ENCODE measurements around the gene METRNL.

METRNL gene

DNA sequence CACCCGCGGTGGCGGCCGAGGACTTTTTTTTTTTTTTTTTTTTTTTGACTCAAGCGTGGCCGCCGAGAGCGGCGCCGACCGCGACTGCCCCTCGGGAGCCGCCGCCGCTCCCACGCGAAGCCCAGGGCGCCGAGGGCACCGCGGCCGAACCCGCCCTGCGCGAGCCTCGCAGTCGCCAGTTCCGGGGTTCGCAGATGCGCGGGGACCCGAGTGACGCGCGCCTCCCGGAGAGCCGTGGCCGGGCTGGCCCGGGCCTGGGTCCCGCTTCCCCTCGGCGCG lies 1.1 kb downstream of the METRNL start:
- DNase-seq (ENCODE audit: low spot score): peak; percentile 49

DNA sequence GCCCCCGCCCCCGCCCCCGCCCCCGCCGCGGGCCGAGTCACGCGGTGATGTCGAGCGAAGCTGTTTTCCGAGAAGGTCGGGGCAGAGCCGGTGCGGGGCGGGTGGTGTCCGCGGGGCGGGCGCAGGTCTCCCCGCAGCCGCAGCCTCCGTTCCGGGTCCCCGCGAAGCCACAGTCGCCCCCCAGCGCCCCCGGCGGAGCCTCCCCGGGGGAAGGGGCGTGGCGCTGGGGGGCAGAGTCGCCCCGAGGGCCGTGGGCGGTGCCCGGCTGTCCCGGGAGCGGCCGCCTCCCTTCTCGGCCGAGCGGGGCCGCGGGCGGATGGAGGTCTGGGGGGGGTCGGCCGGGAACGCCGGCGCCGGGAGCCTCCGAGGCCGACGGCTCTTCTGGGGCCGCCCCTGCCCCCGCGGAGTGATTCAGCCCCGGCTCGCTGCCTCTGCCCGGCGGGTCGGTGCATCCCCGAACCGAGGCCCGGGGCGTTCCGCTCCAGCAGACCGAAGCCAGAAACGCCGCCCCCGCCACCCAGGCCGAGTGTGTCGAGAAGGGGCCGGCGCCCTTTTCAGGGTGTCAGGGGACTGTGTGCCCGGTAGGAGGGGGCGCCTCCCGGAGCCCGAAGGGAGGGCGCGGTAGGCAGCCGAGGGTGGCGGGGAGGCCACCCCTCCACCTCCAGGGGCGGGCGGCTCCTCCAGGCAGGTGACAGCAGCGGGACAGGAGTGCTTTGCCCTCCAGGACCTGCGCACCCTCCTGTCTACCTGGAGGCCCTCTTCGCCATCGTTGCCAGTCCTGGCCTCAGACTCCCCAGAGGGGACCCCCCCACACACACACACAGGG lies 1.7 kb downstream of the METRNL start:
- peak; percentile 67 for DNase-seq (ENCODE audit: low spot score)

DNA sequence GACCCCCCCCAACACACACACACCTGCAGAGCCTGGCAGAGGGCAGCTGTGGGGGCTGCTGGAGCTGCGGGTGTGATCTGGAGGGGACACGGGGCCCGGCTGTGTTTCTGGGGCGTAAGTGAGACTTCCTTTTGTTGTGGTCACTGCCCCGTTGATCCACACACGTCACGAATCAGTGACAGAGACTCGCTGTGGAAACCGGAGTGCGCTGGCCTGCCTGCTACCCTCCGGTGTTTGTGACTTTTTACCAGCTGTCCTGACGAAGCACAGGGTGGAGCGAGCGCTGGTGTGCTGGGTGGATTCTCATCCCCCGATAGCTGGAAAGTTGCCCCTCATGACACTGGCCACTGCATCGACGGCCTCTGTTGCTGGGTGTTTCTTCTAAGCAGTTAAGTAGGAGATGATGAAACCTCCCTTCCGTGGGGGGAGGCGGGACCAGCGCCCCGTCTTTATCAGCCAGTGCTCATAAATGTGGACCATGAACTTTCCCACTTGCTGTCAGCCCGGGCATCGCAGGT lies 2.3 kb downstream of the METRNL start:
- no peak for DNase-seq (ENCODE audit: low spot score)

DNA sequence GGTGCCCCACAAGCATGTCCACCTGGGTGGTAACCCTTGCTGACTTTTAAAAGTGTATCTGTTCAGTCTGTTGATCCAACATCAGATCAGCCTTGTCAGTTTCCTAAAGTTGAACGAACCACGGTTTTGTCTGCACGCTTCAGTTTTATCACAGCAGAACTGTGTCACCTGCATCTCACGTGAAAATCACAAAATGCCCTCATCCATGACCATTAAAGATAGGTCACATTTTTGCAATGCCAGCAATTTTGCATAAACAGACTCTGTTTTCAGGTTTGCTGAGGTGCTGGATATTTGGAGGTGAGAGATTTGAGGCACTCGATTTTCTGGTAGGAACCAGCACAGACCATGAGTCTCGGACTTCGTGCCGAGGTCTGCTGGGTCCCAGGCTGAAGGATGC lies 3.0 kb downstream of the METRNL start:
- DNase-seq (ENCODE audit: low spot score): no peak

DNA sequence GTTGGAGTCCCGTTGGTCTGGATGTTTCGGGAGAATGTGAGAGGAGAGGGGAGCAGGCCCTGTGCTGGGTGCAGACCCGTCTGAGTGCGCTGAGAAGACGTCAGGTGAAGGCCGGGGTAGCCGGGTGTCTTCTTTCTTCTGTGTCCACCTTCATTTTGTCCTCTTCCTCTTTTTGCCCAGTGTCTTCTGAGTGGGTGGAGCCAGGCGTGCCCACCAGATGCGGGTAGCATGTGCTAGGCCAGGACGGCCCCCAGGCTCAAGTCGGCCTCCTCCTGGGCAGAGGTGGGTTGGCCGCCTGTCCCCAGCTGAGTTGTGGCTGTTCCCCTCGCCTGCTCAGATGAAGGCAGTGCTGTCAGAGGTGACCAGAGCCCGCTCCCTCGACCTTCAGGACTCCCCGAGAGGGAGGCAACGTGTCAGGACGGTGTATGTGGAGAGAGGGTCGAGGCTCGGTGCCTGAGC lies 3.5 kb downstream of the METRNL start:
- DNase-seq (ENCODE audit: low spot score): no peak

DNA sequence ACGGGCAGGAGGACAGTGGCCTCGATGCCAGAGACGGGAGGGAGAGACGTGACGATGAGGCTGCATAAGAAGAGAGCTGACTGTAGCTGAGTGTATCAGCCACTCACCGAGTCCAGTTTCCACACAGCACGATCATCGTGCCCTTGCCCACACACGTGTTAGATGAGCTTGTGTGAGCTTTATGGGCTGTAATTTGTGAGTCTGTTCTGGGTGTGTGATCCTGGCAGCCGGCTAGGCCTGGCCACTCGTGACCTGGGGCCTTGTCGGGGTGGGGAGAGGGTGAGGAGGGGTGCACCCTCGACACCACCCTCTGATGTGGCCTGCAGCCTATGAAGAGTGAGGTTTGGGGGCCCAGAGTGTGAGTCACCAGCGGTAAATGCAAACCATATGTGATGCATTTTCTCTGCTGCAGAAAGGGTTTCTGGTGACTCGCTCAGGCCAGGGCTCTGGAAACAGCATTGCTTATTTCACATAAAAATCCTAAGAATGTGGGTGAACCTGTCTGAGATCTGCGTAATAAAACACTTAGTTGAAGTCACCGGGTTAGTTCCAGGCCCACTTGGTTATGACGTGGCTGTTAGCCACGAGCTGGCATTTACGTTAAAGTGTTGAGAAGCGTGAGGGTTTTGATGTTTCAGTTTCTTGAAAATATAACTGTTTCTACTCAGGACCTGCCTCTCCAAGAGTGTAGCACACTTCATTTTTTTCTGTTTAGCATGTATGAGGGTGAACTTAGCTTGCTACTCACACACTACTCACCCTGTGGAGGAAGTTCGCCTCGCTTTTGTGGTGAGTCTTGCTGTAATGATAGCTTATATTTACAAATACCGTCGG lies 4.2 kb downstream of the METRNL start:
- peak; percentile 97 for DNase-seq (ENCODE audit: low spot score)

DNA sequence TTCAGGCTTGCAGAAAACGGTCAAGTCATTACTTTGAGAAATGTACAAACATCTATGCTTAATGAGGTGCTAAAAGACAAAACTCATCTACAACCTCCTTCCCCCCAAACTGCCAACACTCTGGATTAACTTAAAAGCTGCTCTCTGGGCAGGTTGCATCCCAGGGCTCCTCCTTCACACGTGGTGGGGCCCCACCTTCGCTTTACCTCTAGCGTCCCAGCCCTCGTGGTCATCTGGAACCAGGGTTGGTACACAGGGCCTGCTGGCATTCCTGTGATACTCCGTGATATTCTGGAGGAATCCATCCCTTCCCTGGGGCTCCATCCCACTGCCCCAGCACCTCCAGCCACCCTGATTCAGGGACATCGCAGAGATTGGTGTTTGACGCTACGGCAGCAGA lies 4.8 kb downstream of the METRNL start:
- no peak for DNase-seq (ENCODE audit: low spot score)

DNA sequence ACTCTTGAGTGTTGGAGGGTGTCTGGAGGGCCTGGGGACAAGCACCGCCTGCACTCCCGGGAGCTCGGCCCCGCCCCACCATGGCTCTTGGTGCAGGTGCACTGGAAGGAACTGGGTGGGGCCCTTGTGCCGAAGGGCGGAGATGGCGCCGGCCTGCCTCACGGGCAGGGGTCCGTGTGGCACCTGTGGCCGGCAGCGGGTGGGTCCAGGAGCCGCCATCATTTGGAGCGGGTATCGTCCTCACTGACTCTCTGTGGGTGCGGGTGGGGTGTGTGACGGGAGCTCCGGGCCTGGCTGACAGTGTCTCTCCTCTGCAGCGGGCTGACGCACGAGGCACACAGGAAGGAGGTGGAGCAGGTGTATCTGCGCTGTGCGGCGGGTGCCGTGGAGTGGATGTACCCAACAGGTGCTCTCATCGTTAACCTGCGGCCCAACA lies 5.2 kb downstream of the METRNL start:
- DNase-seq (ENCODE audit: low spot score): no peak

DNA sequence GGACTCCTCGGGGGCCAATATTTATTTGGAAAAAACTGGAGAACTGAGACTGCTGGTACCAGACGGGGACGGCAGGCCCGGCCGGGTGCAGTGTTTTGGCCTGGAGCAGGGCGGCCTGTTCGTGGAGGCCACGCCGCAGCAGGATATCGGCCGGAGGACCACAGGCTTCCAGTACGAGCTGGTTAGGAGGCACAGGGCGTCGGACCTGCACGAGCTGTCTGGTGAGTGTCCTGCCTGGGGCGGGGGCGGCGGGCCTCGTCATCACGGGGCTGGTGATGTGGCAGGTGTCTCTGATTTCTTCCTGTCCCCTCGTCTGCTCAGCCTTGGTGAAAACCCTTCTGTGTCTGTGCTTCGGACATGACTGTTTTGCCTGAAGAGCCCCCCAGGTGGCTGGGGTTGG lies 5.7 kb downstream of the METRNL start:
- no peak for DNase-seq (ENCODE audit: low spot score)

DNA sequence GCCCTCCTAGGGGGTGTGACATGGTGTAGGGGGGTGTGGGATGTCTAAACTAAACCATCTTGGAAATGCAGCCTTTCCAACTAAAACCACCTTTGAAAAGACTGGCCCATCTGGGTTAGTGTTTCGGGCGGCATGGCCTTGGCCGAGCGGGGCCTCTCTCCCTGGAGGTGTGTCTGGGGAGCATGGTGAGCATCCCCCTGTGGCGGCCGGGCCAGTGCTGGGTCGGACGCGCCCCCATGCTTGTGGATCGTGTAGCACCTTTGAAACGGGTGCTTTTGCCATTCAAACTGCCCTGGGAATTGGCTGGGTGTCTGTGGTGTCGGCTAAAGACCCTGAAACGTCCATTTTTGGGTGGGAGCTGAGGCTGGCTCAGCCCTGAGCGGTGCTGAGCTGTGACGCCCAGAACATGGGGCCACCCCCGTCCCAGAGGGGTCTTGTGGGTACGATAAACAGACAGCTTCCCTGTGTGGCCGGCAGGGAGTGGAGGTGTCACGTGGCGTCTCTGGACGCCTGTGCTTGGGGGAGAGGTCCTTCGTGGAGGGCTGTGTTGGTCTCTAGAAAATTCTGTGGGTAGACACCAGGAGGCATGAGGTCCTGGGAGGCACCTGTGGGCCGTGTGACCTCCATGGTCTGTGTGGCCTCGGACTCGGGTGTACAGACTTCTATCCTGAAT lies 6.3 kb downstream of the METRNL start:
- no peak for DNase-seq (ENCODE audit: low spot score)

DNA sequence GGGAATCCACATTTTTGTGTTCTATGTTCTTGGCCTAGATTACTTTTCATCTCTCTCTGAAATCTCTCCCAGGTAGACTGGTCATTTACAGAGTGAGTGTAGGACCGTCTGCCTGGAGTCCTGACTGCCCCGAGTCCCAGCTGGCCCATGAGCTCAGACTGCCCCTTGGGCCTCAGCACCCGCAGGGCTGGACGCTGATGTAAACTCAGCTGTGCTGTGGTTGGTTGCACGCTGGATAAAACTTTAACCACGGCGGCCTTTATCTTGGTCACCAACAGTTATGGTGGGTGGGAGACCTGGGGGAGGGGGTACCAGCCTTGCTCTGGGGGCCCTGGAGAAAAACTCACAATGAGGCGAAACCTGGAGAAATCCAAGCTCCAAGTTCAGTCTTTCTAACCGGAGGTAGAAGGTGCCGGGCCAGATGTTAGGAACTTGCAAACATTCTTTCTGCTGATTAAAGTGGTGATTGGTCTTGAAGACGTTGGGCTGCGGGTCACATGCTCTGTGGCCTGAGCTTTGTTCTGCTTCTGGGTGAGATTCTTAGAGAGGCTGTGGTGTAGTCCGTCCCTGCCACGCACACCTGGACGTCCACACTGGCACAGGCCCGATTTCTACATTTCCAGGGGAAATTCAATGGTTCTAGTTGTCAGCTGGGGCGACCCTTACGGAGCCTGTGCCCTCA lies 6.9 kb downstream of the METRNL start:
- no peak for DNase-seq (ENCODE audit: low spot score)

DNA sequence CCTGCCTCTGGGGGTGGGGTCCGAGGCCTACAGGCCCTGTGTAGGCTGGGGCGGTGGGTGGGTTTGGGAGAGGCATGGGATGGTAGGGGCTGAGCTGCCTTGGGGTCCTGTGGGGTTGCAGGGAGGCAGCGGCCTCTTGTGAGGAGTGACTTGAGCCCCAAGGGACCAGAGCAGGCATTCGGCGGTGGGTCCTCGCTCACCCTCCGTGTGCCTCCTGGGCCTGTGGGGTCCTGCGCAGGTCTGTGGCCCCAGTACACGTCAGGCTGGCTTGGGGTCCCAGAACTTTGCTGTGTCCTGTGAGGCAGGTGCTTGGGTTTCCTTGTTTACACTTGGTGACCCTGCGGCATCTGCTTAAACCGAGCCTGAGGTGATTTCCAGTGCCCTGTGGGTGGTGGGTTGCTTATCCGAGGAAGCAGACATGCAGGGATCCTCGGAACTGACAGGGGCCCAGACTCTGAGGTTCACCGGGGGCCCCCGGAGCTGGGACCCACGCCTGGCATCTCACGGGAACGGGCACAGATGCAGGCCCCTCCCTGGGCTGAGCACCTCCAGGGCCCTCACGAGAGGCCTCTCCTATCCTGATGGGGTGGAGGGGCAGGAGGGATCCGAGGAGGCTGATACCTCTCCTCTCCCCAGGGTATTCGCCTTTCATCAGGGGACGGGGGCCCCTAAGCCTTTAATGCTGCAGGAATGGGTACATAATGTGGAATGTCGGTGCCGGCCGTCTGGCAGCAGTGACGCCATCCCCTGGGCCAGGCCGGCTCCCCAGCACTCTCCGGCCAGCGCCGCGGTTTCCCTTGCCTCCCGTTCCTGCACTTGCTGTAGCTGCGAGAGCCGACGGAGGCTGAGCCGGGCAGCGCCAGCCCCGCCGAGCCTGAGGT lies 7.7 kb downstream of the METRNL start:
- DNase-seq (ENCODE audit: low spot score): no peak

DNA sequence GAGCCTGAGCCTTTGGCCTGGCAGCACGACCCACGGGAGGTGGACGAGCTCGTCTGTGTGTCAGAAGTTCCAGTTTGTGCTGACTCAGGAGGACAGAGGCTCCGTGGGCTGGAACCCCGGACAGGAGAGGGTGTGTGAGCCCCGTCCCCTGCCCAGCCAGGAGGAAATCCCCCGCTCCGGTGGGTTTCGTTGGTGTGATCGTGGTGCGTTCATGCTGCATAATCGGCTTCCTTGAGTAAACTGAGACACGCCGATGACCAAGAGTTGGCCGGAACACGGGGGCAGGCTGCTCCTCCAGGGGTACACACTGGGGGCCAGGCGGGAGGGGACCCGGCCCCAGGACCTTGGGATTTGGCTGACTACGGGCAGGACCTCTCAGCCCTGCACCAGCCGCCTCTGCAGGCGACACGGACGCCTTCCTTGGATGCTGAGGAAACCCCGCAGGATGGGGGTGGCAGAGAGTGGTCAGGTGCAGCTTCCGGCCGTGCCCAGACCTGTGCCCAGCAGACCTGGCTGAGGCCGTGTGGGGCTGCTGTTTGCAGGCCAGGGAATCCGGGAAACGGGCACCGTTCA lies 8.5 kb downstream of the METRNL start:
- DNase-seq (ENCODE audit: low spot score): no peak

DNA sequence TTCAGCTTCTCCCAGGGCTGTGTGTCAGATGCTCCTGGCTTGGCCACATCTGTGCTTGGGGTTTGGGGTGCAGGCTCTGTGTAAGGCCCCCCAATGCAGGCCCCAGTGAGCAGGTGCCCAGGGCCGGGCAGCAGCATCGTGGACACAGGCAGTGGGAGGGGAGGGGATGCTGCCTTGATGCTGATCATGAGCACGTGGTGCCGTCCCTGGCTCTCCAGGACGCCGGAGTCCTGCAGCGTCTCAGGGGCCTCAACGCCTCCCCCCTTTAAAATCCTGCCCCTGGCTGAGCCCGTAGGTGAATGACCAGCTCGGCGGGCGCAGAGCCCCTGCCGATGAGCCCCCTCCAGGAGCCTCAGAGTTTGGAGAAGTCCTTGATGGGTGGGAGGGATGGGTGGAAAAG lies 9.0 kb downstream of the METRNL start:
- DNase-seq (ENCODE audit: low spot score): no peak

DNA sequence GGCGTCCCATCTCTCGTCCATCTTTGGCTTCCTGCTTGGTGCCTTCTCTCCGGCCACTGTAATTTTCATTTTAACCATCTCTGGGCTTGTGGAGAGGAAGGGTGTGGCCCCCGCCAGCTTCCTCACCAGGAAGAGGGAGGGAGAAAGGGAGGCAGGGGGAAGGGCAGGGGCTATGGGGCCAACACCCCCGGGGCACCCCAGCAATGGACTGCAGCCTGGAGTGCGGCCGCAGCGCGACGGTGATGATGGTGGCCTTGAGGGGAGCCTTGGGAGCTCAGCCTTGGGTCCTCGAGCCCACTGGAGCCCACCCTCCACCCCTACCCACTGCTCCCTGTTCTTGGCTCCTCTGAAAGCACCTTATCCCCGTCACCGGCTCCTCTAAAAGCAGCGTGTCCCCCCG lies 9.5 kb downstream of the METRNL start:
- DNase-seq (ENCODE audit: low spot score): no peak

DNA sequence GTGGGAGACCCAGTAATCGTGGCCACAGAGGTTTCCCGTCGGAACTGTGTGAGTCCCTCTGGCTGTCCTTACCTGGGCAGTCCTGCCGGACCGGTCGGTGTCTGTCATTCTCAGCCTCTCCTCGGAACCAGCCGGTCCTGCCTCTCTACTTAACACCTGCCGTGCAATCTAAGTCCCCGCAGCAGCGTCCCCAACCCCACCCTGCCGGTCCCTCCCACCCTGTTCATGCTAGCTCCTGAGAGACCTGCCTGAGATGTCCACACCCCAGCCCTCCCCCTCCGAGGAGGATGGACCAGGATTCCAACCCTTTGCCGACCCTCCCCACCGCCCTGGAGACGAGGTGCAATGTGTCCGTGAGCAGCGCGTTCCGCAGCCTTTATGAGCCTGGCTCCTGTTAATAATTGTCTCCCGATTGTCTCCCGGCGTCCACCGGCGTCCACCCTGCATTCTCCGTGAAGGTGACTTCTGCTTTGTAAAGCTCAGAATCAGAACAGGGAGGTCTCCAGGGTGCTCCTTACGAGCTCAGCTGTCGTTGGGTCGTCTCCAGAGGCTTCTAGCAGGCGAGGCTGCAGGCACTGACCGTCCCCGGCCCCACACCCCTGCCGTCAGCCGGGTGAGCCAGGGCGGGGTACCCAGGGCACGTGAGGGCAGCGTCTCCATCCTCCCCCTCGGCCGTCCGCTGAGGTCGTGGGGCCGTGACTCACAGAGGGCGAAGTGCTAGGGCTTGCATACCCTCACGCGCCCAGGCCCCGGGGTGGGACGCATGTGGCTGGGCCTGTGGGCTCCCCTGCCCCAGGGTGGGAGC lies 10.1 kb downstream of the METRNL start:
- DNase-seq (ENCODE audit: low spot score): no peak

DNA sequence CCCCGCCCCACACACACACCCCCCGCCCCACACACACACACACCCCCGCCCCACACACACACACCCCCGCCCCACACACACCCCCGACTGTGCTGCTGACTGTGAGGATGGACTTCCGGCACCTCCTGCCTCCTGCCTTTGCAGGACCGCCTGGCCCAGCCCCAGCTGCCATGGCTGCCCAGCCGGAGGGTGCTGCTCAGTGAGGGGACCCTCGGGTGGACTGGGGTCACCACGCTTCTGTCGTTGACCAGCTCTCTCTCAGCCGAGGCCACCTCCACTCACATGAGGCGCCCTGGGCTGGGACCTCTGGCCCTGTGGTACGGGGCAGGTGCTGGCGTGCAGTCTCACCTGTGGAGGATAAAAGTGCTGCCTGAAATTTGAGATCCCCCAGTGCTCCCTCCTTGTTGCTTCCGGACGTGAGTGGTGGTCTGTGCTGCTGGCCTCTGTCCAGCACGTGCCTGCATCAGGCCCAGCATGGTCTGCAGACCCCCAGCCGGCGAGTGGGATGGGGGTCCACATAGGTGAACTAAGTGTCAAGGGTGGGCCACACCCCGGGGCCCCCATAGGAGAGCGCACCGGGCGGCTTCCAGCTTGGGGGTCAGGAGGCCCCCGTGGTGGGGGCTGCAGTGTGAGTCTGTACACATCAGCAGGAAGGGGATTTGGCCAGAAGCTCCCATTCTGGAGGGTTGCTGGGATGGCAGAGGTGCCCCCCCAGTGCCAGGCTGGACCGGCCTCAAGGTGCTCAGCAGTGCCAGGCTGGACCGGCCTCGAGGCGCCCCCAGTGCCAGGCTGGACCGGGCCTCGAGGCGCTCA lies 11.2 kb downstream of the METRNL start:
- DNase-seq (ENCODE audit: low spot score): no peak

DNA sequence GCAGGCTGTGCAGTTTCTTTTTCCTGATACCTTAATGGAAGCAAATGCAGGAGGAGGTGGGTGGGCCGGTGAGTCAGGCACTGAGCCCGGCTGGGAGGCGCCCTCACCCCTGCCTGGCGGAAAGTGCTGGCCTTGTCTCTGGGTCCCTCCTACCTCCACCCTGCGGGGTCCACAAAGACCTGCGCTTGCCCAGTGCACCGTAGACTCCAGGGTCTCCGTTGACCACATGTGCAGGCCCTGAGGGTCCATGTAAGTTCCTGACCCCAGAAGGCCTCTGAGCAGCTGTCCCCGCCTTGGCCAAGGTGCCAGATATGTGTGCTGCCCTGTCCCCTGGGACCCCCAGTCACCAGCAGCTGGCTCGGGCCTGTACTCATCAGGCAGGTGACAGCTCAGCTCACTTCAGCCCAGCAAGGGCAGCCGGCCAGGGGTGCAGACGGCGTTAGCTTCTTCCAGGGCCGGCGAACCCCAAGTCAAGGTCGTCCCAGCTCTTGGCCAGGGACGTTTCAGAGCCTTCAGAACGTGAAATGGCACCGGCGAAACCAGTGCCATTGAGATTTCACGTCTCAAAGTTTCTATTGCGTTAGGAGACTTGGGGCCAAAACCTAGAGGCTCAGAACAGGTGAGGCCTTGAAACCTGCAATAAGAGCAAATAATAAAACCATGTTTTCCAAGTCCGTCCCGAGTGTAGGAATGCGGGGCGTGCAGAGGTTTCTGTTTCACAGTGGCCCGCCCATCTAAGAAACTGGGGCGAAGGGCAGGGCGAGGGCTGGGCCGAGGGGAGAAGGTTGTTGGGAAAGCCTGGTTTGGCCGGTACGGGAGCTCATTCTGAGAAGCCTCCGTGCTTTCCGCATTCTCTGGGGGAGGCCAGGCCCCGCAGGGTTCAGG lies 12.1 kb downstream of the METRNL start:
- DNase-seq (ENCODE audit: low spot score): no peak
